Endothelial cell of umbilical vein (primary cell): ENCODE data around the gene TTLL11. TPM values are rescaled to one million over a fixed set of nuclear protein-coding genes. Genes with fewer than 3 reads are reported as not detected.
"Not testable (repeated sequence)": the region's sequence is repeated elsewhere in the genome, so short reads cannot be mapped to it uniquely, and the experiment has no call there.

Source experiments
- BruUV-seq: library from RNA; stranded (reverse); fragments of 400-500 nt; replicated peaks from 2 replicates; lab custom pipeline; 2021; lab: Mats Ljungman, UMichigan
- CTCF ChIA-PET: fragments of 300-600, 350-600 bp; sonication (Branson Sonifier 250); formaldehyde crosslinking; loops from one replicate; lab custom pipeline; 2021; ENCODE audit warnings: antibody characterized with exemption, inconsistent platforms; lab: Charles Lee
- POLR2A ChIA-PET: fragments of 300-600, 350-600 bp; sonication (Branson Sonifier 250); formaldehyde crosslinking; loops from one replicate; lab custom pipeline; 2021; ENCODE audit warnings: antibody characterized with exemption, inconsistent platforms; lab: Charles Lee
- DNase-seq: peaks from one replicate; pipeline ENCODE4 v3.0.0-alpha.2; 2011; ENCODE audit warnings: low read depth, low spot score
- FAIRE-seq: peaks from 2 replicates; lab custom pipeline; 2011; peaks lifted over from hg19 to GRCh38; lab: Jason Lieb, UNC
- H2AFZ ChIP-seq: 2 replicates; pipeline ENCODE4 v1.6.0; 2012; ENCODE audit warnings: low read depth, low read length, control low read depth, inconsistent platforms
- H3K27ac ChIP-seq: 2 replicates; pipeline ENCODE4 v1.5.1; 2011; ENCODE audit warnings: low read depth, mild to moderate bottlenecking, control low read depth, low read length, moderate library complexity; ENCODE audit not compliant: insufficient read depth
- H3K27me3 ChIP-seq, 2 experiments: 2 replicates each; pipeline versions ENCODE4 v1.6.0 to v1.6.1; 2011; ENCODE audit warnings: low read length in 2 of 2, mixed read lengths in 1 of 2; ENCODE audit not compliant: control insufficient read depth in 2 of 2, insufficient read depth in 2 of 2
- H3K36me3 ChIP-seq, 2 experiments: 2 replicates in 1 of 2; 3 replicates in 1 of 2; pipeline ENCODE4 v1.5.1; 2011; ENCODE audit warnings: low read length in 2 of 2, mild to moderate bottlenecking in 1 of 2, moderate library complexity in 1 of 2; ENCODE audit not compliant: control insufficient read depth in 2 of 2, insufficient read depth in 2 of 2; ENCODE audit errors: extremely low read depth in 1 of 2
- H3K4me1 ChIP-seq: 3 replicates; pipeline ENCODE4 v1.5.1; 2011; ENCODE audit warnings: mild to moderate bottlenecking, low read length; ENCODE audit not compliant: control insufficient read depth, insufficient read depth; ENCODE audit errors: extremely low read depth
- H3K4me2 ChIP-seq: 2 replicates; pipeline ENCODE4 v1.6.1; 2011; ENCODE audit warnings: low read length, control low read depth, mixed read lengths; ENCODE audit not compliant: insufficient read depth
- H3K4me3 ChIP-seq, 3 experiments: fragments of 200-600 bp in 1 of 3; sonication (generic), shearing (Covaris generic) in 1 of 3; replicated peaks in 1 of 3; 2 replicates each; pipeline ENCODE4 v1.5.1; 2011 to 2016; ENCODE audit warnings: control low read depth in 3 of 3, low read length in 3 of 3, mild to moderate bottlenecking in 2 of 3, inconsistent platforms in 1 of 3, low read depth in 1 of 3, moderate library complexity in 1 of 3; ENCODE audit not compliant: insufficient read depth in 1 of 3
- H3K79me2 ChIP-seq: 2 replicates; pipeline ENCODE4 v1.6.0; 2012; ENCODE audit warnings: low read length, inconsistent platforms; ENCODE audit not compliant: control insufficient read depth, insufficient read depth
- H3K9ac ChIP-seq: replicated peaks from 2 replicates; pipeline ENCODE3; 2011; ENCODE audit warnings: low read length, control low read depth; ENCODE audit not compliant: insufficient read depth; ENCODE audit errors: extremely low read depth
- H3K9me1 ChIP-seq: replicated peaks from 3 replicates; pipeline ENCODE4 v1.6.0; 2011; ENCODE audit warnings: mild to moderate bottlenecking, low read length; ENCODE audit not compliant: control insufficient read depth, insufficient read depth; ENCODE audit errors: extremely low read depth
- H3K9me3 ChIP-seq: replicated peaks from 2 replicates; pipeline ENCODE4 v1.5.1; 2012; ENCODE audit warnings: low read length, inconsistent platforms; ENCODE audit not compliant: control insufficient read depth, insufficient read depth
- H4K20me1 ChIP-seq: replicated peaks from 2 replicates; pipeline ENCODE3; 2011; ENCODE audit warnings: mild to moderate bottlenecking, low read length; ENCODE audit not compliant: control insufficient read depth, insufficient read depth; ENCODE audit errors: extremely low read depth
- CTCF ChIP-seq, 2 donors: IDR thresholded peaks; 1 replicate in 1 of 2; 2 replicates in 1 of 2; pipeline ENCODE4 v1.5.1; 2011; ENCODE audit warnings: low read length in 2 of 2, mild to moderate bottlenecking in 2 of 2, moderate library complexity in 2 of 2, control low read depth in 1 of 2, inconsistent platforms in 1 of 2, low read depth in 1 of 2; ENCODE audit not compliant: insufficient read depth in 1 of 2; ENCODE audit errors: extremely low read depth in 1 of 2
- EZH2 ChIP-seq: IDR thresholded peaks from 2 replicates; pipeline ENCODE4 v1.6.1; 2012; ENCODE audit warnings: borderline replicate concordance, low read depth, mild to moderate bottlenecking, moderate library complexity, low read length, inconsistent platforms; ENCODE audit not compliant: severe bottlenecking
- FOS ChIP-seq: IDR thresholded peaks from 2 replicates; pipeline ENCODE4 v1.6.1; 2011; ENCODE audit warnings: mild to moderate bottlenecking, low read length, moderate library complexity, borderline replicate concordance; ENCODE audit not compliant: insufficient read depth
- GATA2 ChIP-seq: IDR thresholded peaks from 2 replicates; pipeline ENCODE4 v1.7.0; 2011; ENCODE audit warnings: low read depth, mild to moderate bottlenecking, moderate library complexity, mixed read lengths, low read length; ENCODE audit not compliant: insufficient read length, insufficient read depth
- JUN ChIP-seq: IDR thresholded peaks from 2 replicates; pipeline ENCODE4 v1.6.1; 2011; ENCODE audit warnings: borderline replicate concordance, low read depth; ENCODE audit not compliant: insufficient read length, insufficient read depth
- MAX ChIP-seq: IDR thresholded peaks from 2 replicates; pipeline ENCODE4 v1.6.1; 2011; ENCODE audit not compliant: insufficient read depth, insufficient read length
- MYC ChIP-seq: IDR thresholded peaks from one replicate; pipeline ENCODE4 v1.6.1; 2011; ENCODE audit warnings: mild to moderate bottlenecking, low read depth, low read length
- POLR2A ChIP-seq: IDR thresholded peaks from 2 replicates; pipeline ENCODE4 v1.6.1; 2012; ENCODE audit warnings: low read depth, mild to moderate bottlenecking, control low read depth, low read length
- POLR2AphosphoS5 ChIP-seq: IDR thresholded peaks from 2 replicates; pipeline ENCODE4 v1.6.1; 2012; ENCODE audit warnings: low read depth, mild to moderate bottlenecking, control low read depth, low read length, moderate library complexity; ENCODE audit not compliant: insufficient read depth
- dilution Hi-C: fragments of 300-500 bp; cut with MboI; formaldehyde crosslinking; loops from one replicate; pipeline ENCODE4 v1.15.0; 2019; ENCODE audit warnings: low sequenced_read_pairs; ENCODE audit not compliant: extremely low pct_ligation_motif_present
- intact Hi-C: fragments of 100-400 bp; cut with micrococcal nuclease; formaldehyde crosslinking; loops from one replicate; pipeline ENCODE4 v1.10.0; 2022
- polyA plus RNA-seq, 4 experiments: library from polyadenylated mRNA; depleted of rRNA in 3 of 4; stranded (reverse) in 3 of 4; unstranded in 1 of 4; fragments of >200 nt; gene quantifications; 2 replicates each; pipeline versions ENCODE4 v1.2.1 to v1.2.3, GENCODE V29; 2011 to 2012; ENCODE audit warnings: missing spikeins in 1 of 4
- total RNA-seq: library from RNA; stranded (reverse); gene quantifications from 2 replicates; pipeline ENCODE4 v1.2.3, GENCODE V29; 2021

Gene TTLL11
- total and polyA plus RNA-seq, 2 donors (not counting 3 experiments of a cell fraction or from before 2014, with no cell fraction given), result 4.9 to 5.1 TPM

- H4K20me1 ChIP-seq, result no peaks in the 10 kb centered on the region
- no peak overlapping the region for H3K4me3 ChIP-seq
- POLR2A ChIA-PET, result no interaction called here
- H3K9me3 ChIP-seq, result no peaks in the 10 kb centered on the region
- CTCF ChIA-PET, result interaction anchor here (0.9 to 1.2 kb wide), 4 partner anchors 10 to 436 kb away, joined by 3 read pairs; no protein-coding TSS in a partner anchor
- no peaks in the 10 kb centered on the region for H3K27me3 ChIP-seq
- FAIRE-seq, result no peak
- H3K9ac ChIP-seq, result no peak overlapping the region
- TF ChIP-seq MYC, result no peak
- TF ChIP-seq MAX, result no peak
- no peak for TF ChIP-seq CTCF (IDR thresholded peaks at IDR 0.05; ENCODE audit: extremely low read depth in 1 of 2, insufficient read depth in 1 of 2, low read depth in 1 of 2, low read length in 2 of 2)
- TF ChIP-seq POLR2A, result no peak
- no peak for TF ChIP-seq POLR2AphosphoS5
- no peak for TF ChIP-seq EZH2
- TF ChIP-seq JUN, result no peak
- no peak for TF ChIP-seq GATA2
- no peak for TF ChIP-seq FOS
- no peaks in the 10 kb centered on the region for H3K36me3 ChIP-seq
- dilution Hi-C loops (no loop called here), intact Hi-C loops (no loop called here)
- no peak for DNase-seq
- H3K27ac ChIP-seq, result no peak overlapping the region
- H2AFZ ChIP-seq, result no peak overlapping the region
- no peak overlapping the region for H3K4me2 ChIP-seq
- no TSS peak for BruUV-seq
- H3K9me1 ChIP-seq, result no peaks in the 10 kb centered on the region
- no peaks in the 10 kb centered on the region for H3K79me2 ChIP-seq
- H3K4me1 ChIP-seq, result peaks cover 3% of the 10 kb centered on the region
Observed at GRCh38 chr9:121981118-121981883, 111.8 kb downstream of the TTLL11 start.

GRCh38 chr9:121980665-121981064, 112.4 kb downstream of the TTLL11 start:
- BruUV-seq, FAIRE-seq, H3K4me3 ChIP-seq, DNase-seq, H3K36me3 ChIP-seq, H4K20me1 ChIP-seq, POLR2A ChIA-PET, dilution Hi-C loops, H2AFZ ChIP-seq, H3K4me1 ChIP-seq, H3K27me3 ChIP-seq, H3K9me3 ChIP-seq, H3K9me1 ChIP-seq, H3K9ac ChIP-seq, H3K4me2 ChIP-seq, H3K27ac ChIP-seq, intact Hi-C loops, H3K79me2 ChIP-seq: not testable (repeated sequence)
- CTCF ChIA-PET, result interaction anchor here (1.0 kb wide), 1 partner anchor 294 kb away, joined by 3 read pairs; no protein-coding TSS in a partner anchor
